HT-29 (cell line): ENCODE measurements around the gene TRABD. TPM values are rescaled to one million over a fixed set of nuclear protein-coding genes. Genes with fewer than 3 reads are reported as not detected.
"Not testable (repeated sequence)": the region's sequence is repeated elsewhere in the genome, so short reads cannot be mapped to it uniquely, and the experiment has no call there.

Experiments
- DNase-seq: peaks from one replicate; pipeline ENCODE4 v3.0.0-alpha.2; 2015; ENCODE audit warnings: low spot score
- total RNA-seq: library from RNA; depleted of rRNA; stranded (reverse); fragments of >200 nt; shearing (Covaris generic); gene quantifications from 2 replicates; pipeline ENCODE4 v1.2.3, GENCODE V29; 2014

The TRABD gene
- total RNA-seq, 1 experiment from 2014 or later: 82.3 TPM

- DNase-seq: no peak
Measured at GRCh38 chr22:50151571-50152537, 33.9 kb upstream of the TRABD start.

GRCh38 chr22:50153056-50153755, 32.5 kb upstream of the TRABD start:
- DNase-seq: no peak

- no peak for DNase-seq
Measured at GRCh38 chr22:50153756-50154140, 32.0 kb upstream of the TRABD start.

GRCh38 chr22:50157709-50158375, 27.9 kb upstream of the TRABD start:
- peak; percentile 66 for DNase-seq

GRCh38 chr22:50160947-50161346, 24.8 kb upstream of the TRABD start:
- DNase-seq: no peak

GRCh38 chr22:50161508-50162390, 24.0 kb upstream of the TRABD start:
- no peak for DNase-seq

- DNase-seq: no peak
Measured at GRCh38 chr22:50162391-50162956, 23.2 kb upstream of the TRABD start.

GRCh38 chr22:50165436-50166123, 20.1 kb upstream of the TRABD start:
- DNase-seq: no peak

- DNase-seq: no peak
Measured at GRCh38 chr22:50167689-50168489, 17.8 kb upstream of the TRABD start.

GRCh38 chr22:50168490-50169180, 17.1 kb upstream of the TRABD start:
- DNase-seq: not testable (repeated sequence)

GRCh38 chr22:50169181-50169759, 16.4 kb upstream of the TRABD start:
- no peak for DNase-seq

GRCh38 chr22:50169774-50170341, 15.9 kb upstream of the TRABD start:
- no peak for DNase-seq

- no peak for DNase-seq
Measured at GRCh38 chr22:50170453-50171318, 15.0 kb upstream of the TRABD start, which contains the start of gene PANX2. Gene PANX2 (plus strand): TSS chr22:50170731. CDS start chr22:50170731, 0 bp downstream.

GRCh38 chr22:50171319-50171964, 14.3 kb upstream of the TRABD start:
- no peak for DNase-seq

- no peak for DNase-seq
Measured at GRCh38 chr22:50171965-50172421, 13.7 kb upstream of the TRABD start.

- no peak for DNase-seq
Measured at GRCh38 chr22:50173311-50173982, 12.3 kb upstream of the TRABD start.
